ENCODE data around the gene CFAP157.

The CFAP157 gene

DNA sequence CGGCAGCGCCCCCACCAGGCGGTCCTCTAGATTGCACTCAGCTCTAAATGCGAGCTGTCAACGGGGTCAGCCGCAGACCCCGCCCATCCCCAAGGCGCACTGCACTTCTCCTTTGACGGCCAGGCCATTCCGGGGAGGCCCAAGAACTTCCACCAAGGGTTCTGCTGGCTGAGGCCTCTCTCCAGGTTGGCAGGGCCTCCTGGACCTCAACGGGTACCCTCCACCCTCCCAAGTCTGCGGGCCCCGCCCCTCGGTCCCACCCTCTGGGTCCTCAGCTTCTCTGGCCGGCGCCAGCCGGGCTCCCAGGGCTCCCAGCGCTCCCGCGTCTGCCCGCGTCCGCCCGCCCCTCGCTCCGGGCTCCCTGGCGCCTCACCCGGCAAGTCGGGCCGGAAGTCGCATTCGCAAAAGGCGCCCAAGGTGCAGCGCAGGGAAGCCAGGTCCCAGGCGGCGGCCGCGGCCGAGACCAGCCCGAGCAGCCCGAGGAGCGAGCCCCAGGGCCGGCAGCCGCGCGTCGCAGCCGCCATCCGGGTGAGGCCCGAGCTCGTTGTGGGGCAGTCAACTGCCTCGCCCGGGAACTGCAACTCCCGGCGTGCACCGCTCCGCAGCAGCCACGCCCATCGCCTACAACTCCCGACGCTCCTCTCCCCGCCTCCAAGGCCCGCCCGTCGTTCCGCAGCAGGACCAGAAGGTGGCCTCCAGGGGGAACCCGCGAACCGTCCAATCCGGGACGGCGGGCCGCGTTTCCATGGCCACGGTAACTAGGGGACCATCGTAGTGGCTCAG lies 28.1 kb downstream of the CFAP157 start, which contains the start of gene TOR2A:
Gene TOR2A, minus strand, starts transcription at position 548 of the 783 bp plus-strand sequence. Its CDS starts 24 bp downstream, at position 524.
- TF ChIP-seq CTCF (IDR thresholded peaks at IDR 0.05; ENCODE audit: borderline replicate concordance, insufficient read depth, low read depth, low read length) = peak; percentile 91
- H3K4me3 ChIP-seq (ENCODE audit: low read depth, low read length) = peak within 1 kb of the TSS; percentile 63

DNA sequence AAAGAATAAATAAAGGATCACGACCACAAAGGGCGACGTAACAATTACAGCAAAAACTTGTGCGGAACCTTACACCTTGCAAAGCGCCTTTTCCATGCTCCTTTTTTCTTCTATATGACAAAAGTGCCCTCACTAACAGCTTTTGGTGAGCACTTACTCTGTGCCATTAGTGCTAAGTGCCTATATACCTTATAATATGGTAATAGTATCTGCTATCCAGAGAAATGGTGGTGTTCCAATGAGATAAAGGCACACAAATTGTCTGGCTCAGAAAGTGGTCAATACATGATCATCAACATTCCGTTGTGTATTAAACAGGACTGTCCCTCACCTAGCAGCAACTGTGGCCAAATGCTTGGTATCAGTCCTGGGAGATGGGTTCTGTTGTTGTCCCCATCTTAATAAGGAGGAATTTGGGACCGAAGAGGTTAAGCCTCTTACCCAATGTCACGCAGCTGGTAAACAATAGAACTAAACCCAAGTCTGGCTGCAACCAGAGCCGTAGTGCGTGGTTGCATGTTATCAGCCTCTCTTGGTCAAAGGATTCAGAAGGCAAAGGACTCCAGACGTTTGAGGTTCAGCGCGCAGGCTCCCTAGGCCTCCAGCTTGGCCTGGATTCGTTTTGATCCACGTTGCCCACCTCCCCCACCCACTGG lies 28.9 kb downstream of the CFAP157 start:
- no peak overlapping the region for H3K4me3 ChIP-seq (ENCODE audit: low read depth, low read length)
- TF ChIP-seq CTCF (IDR thresholded peaks at IDR 0.05; ENCODE audit: borderline replicate concordance, insufficient read depth, low read depth, low read length) = no peak

- no peak for TF ChIP-seq CTCF (IDR thresholded peaks at IDR 0.05; ENCODE audit: borderline replicate concordance, insufficient read depth, low read depth, low read length)
- H3K4me3 ChIP-seq (ENCODE audit: low read depth, low read length) = no peak overlapping the region
Measured at GRCh38 chr9:127738666-127739065, 31.9 kb downstream of the CFAP157 start.

GRCh38 chr9:127739614-127740330 lies 33.0 kb downstream of the CFAP157 start:
- H3K4me3 ChIP-seq (ENCODE audit: low read depth, low read length) = no peak overlapping the region

DNA sequence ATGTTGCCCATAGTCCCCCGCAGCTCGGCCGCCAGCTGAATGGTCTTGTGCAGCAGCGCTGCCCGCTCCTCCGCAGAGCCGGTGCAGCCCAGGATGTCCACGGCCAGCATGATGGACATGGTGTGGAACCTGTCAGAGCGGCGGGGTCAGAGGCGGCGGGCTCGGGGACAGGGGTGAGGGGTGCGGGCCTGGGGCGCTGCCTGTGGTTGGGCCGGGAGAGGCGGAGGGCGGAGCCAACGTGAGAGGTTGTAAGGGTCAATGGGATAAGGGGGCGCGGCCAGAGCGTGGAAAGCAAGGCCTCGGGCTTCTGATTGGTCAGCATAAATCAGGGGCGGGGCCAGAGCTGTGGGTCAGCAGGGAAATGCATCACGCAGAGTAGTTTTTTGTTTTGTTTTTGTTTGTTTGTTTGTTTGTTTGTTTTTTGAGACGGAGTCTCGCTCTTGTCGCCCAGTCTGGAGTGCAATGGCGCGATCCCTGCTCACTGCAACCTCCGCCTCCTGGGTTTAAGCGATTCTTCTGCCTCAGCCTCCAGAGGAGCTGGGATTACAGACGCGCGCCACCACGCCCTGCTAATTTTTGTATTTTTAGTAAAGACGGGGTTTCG lies 35.1 kb downstream of the CFAP157 start:
- no peak for TF ChIP-seq CTCF (IDR thresholded peaks at IDR 0.05; ENCODE audit: borderline replicate concordance, insufficient read depth, low read depth, low read length)
- no peak overlapping the region for H3K4me3 ChIP-seq (ENCODE audit: low read depth, low read length)

More at GRCh38 chr9:127739614-127740330, 33.0 kb downstream of the CFAP157 start:
- TF ChIP-seq CTCF (IDR thresholded peaks at IDR 0.05; ENCODE audit: borderline replicate concordance, insufficient read depth, low read depth, low read length) = no peak

DNA sequence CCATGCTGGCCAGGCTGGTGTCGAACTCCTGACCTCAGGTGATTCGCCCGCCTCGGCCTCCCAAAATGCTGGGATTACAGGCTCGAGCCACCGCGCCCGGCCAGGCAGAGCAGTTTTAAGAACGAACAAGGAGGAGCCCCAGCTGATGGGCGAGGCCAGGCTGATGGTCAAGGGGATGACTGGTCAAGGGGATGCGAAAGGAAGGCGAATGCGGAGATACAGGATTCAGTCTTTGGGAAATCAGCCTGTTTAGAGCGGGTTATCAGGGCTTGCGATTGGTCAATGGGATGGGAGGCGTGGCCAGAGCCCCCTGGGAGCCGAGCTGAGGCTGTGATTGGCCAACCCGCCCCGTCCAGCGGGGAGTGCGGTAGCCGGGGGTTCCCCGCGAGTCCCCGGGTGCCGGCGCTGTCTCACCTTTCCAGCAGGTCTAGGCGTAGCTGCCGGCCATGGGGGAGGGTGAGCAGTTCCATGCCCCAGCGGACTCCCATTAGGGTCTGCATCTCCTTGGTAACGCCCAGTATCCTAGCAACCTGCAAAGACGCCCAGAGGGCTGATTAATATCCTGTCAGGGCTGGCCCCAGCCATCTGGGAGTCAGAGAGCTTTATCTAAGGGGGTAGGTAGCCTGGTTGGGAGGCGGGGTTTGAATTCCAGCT lies 35.8 kb downstream of the CFAP157 start:
- TF ChIP-seq CTCF (IDR thresholded peaks at IDR 0.05; ENCODE audit: borderline replicate concordance, insufficient read depth, low read depth, low read length) = no peak
- no peak overlapping the region for H3K4me3 ChIP-seq (ENCODE audit: low read depth, low read length)

Data from GM12875 (cell line).